ENCODE results near the gene ACTA1.

The ACTA1 gene

DNA sequence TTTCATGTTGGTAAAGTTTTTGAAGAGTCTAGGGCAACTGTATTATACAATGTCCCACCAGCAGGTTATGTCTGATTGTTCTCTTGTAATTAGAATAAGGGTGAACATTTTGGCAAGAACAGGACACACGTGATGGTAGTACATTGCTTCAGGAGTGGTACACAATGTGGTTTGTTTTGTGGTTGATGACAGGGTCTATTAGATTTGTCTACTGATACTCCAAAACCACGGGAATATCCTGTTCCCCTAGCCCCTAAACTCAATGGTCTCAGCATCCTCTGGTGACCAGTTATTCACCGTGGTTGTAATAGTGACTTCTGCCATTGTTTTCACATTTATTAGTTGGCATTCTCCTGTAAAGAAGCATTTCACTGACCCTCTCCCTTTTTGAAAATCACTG is 22.1 kb upstream of the ACTA1 start:
- TF ChIP-seq TCF12 (IDR thresholded peaks at IDR 0.05; ENCODE audit: low read depth) (no peak), YY1 (IDR thresholded peaks at IDR 0.05; ENCODE audit: low read depth) (no peak), TAF1 (IDR thresholded peaks at IDR 0.05; ENCODE audit: low read depth) (no peak), NFIC (IDR thresholded peaks at IDR 0.05) (no peak)

DNA sequence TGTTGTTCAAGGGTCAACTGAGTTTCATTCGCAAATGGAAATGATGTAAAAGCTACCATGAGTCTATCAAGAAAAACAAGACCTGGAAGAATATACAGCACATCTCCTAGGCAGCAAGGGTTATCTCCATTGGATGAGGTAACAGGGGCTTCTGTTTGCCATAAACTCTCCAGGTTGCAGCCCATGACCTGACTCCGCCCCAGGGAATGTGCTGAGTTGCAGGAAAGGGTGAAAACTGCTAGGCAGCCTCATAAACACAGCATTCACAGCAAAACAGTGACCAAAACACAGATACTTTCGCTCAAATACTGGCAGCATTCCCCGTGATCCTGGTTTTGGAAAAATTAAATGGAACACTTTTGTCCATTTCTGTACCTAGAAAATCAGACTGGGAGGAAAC is 20.2 kb upstream of the ACTA1 start:
- TF ChIP-seq TEAD4 (IDR thresholded peaks at IDR 0.05) (no peak), CEBPB (IDR thresholded peaks at IDR 0.05) (no peak), RAD21 (IDR thresholded peaks at IDR 0.05; ENCODE audit: low read depth) (no peak), TCF12 (IDR thresholded peaks at IDR 0.05; ENCODE audit: low read depth) (no peak), EGR1 (IDR thresholded peaks at IDR 0.05) (no peak), EP300 (IDR thresholded peaks at IDR 0.05; ENCODE audit: borderline replicate concordance) (no peak), YY1 (IDR thresholded peaks at IDR 0.05; ENCODE audit: low read depth) (no peak), NFIC (IDR thresholded peaks at IDR 0.05) (no peak)
- TF ChIP-seq, protein P1, sequence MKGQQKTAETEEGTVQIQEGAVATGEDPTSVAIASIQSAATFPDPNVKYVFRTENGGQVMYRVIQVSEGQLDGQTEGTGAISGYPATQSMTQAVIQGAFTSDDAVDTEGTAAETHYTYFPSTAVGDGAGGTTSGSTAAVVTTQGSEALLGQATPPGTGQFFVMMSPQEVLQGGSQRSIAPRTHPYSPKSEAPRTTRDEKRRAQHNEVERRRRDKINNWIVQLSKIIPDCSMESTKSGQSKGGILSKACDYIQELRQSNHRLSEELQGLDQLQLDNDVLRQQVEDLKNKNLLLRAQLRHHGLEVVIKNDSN (IDR thresholded peaks at IDR 0.05): no peak
- TF ChIP-seq, protein P2, sequence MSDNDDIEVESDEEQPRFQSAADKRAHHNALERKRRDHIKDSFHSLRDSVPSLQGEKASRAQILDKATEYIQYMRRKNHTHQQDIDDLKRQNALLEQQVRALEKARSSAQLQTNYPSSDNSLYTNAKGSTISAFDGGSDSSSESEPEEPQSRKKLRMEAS (IDR thresholded peaks at IDR 0.05): no peak
- TF ChIP-seq, protein P3, sequence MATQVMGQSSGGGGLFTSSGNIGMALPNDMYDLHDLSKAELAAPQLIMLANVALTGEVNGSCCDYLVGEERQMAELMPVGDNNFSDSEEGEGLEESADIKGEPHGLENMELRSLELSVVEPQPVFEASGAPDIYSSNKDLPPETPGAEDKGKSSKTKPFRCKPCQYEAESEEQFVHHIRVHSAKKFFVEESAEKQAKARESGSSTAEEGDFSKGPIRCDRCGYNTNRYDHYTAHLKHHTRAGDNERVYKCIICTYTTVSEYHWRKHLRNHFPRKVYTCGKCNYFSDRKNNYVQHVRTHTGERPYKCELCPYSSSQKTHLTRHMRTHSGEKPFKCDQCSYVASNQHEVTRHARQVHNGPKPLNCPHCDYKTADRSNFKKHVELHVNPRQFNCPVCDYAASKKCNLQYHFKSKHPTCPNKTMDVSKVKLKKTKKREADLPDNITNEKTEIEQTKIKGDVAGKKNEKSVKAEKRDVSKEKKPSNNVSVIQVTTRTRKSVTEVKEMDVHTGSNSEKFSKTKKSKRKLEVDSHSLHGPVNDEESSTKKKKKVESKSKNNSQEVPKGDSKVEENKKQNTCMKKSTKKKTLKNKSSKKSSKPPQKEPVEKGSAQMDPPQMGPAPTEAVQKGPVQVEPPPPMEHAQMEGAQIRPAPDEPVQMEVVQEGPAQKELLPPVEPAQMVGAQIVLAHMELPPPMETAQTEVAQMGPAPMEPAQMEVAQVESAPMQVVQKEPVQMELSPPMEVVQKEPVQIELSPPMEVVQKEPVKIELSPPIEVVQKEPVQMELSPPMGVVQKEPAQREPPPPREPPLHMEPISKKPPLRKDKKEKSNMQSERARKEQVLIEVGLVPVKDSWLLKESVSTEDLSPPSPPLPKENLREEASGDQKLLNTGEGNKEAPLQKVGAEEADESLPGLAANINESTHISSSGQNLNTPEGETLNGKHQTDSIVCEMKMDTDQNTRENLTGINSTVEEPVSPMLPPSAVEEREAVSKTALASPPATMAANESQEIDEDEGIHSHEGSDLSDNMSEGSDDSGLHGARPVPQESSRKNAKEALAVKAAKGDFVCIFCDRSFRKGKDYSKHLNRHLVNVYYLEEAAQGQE (IDR thresholded peaks at IDR 0.05; ENCODE audit: low read depth): no peak

DNA sequence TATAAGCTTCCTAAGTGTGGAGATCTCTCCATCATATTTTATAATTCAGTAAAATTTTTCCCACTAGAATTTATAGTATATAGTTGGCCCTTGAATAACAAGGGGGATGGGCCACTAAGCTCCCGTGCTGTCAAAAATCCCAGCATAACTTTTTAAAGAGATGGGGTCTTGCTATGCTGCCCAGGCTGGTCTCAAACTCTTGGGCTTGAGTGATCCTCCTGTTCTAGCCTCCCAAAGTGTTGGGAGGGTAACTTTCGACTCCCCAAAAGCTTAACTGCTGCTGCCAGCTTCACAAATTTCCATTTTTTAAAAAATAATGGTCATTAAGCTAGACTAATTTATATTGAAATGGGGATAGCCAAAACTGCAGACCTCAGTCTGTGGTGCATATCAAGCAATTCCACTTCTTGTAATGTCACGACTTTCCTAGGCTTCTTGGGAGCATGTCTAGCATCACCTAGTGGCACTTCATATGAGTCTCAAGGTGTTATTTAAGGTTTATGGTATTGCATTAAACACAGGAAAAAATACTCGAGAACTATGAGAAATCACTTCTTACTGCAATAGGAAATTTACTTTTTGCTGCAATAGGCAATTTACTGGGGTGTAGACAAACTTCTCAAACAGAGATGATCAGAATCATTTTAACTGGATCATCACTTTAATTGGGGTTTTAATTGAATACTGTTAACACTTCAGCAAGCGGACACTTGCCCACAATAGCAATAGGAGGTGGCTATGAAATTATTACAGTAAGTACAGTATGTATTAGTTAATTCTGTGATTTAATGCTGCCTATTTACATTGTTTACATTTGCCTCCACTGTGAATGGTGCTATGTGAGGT is 19.3 kb upstream of the ACTA1 start:
- TF ChIP-seq YY1 (IDR thresholded peaks at IDR 0.05; ENCODE audit: low read depth) (no peak), RAD21 (IDR thresholded peaks at IDR 0.05; ENCODE audit: low read depth) (peak; percentile 49)

DNA sequence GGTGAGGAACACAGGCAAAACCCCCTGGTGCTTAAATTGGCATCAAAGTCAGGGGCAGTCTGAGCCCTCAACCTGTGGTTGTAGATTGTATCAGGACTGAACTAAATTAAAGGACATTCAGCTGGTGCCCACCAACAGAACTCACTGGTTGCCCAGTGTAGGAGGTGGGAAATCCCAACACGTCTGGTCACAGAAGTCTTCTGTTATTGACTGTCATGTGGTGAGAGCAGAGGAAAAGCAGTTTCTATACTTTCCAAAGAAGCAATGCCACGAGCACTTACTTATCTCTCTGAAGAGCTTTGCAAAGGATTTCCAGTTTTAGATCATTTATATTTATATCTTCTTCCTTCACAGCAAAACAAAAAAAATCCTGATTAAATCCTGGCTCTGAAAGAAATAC is 15.0 kb upstream of the ACTA1 start:
- TF ChIP-seq ZBTB7A (IDR thresholded peaks at IDR 0.05; ENCODE audit: low read depth): no peak
- TF ChIP-seq CEBPB (IDR thresholded peaks at IDR 0.05): no peak
- TF ChIP-seq, protein P3 (IDR thresholded peaks at IDR 0.05; ENCODE audit: low read depth): no peak
- TF ChIP-seq, protein P2 (IDR thresholded peaks at IDR 0.05): no peak
- TF ChIP-seq, protein P1 (IDR thresholded peaks at IDR 0.05): no peak
- TF ChIP-seq TCF12 (IDR thresholded peaks at IDR 0.05; ENCODE audit: low read depth): no peak
- TF ChIP-seq NFIC (IDR thresholded peaks at IDR 0.05): no peak
- no peak for TF ChIP-seq FOXM1 (IDR thresholded peaks at IDR 0.05; ENCODE audit: borderline replicate concordance, low read depth)
- TF ChIP-seq RAD21 (IDR thresholded peaks at IDR 0.05; ENCODE audit: low read depth): no peak
- no peak for TF ChIP-seq TAF1 (IDR thresholded peaks at IDR 0.05; ENCODE audit: low read depth)
- TF ChIP-seq EGR1 (IDR thresholded peaks at IDR 0.05): no peak

DNA sequence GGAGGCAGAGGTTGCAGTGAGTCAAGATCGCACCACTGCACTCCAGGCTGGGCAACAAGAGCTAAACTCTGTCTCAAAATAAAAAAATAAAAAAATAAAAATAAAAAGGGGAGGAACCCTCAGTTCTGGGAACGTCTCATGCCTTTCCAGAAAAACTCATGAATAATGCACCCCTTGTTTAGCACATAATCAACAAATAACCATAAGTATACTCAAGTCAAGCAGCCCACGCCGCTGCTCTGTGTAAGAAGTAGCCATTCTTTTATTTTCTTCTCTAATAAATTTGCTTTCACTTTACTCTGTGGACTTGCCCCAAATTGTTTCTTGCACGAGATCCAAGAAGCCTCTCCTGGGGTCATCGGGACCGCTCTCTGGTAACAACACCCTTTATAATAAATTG is 14.5 kb upstream of the ACTA1 start:
- no peak for TF ChIP-seq EGR1 (IDR thresholded peaks at IDR 0.05)
- no peak for TF ChIP-seq TEAD4 (IDR thresholded peaks at IDR 0.05)
- no peak for TF ChIP-seq TCF12 (IDR thresholded peaks at IDR 0.05; ENCODE audit: low read depth)
- TF ChIP-seq CREB1 (IDR thresholded peaks at IDR 0.05; ENCODE audit: low read depth): no peak
- TF ChIP-seq, protein P1 (IDR thresholded peaks at IDR 0.05): no peak
- no peak for TF ChIP-seq NFIC (IDR thresholded peaks at IDR 0.05)
- TF ChIP-seq ZBTB7A (IDR thresholded peaks at IDR 0.05; ENCODE audit: low read depth): no peak
- no peak for TF ChIP-seq EP300 (IDR thresholded peaks at IDR 0.05; ENCODE audit: borderline replicate concordance)
- no peak for TF ChIP-seq RAD21 (IDR thresholded peaks at IDR 0.05; ENCODE audit: low read depth)
- no peak for TF ChIP-seq TAF1 (IDR thresholded peaks at IDR 0.05; ENCODE audit: low read depth)

DNA sequence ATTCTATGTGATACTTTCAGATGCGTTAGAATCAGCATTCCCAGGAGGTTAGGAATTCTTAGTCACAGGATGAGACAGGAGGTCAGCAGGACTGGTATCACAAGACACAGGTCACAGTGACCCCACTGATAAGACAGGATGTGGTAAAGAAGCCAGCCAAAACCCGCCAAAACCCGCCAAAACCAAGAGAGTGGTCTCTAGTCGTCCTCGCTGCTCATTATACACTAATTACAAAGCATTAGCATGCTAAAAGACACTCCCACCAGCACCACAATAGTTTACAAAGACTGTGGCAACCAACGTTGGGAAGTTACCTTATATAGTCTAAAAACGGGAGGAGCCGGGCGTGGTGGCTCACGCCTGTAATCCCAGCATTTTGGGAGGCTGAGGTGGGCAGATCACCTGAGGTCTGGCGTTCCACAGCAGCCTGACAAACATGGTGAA is 13.9 kb upstream of the ACTA1 start:
- TF ChIP-seq, protein P3 (IDR thresholded peaks at IDR 0.05; ENCODE audit: low read depth): no peak
- TF ChIP-seq, protein P2 (IDR thresholded peaks at IDR 0.05): no peak
- TF ChIP-seq TAF1 (IDR thresholded peaks at IDR 0.05; ENCODE audit: low read depth): no peak

Measured in Ishikawa (cell line).